ENCODE data around the gene TLE2.

Gene TLE2

DNA sequence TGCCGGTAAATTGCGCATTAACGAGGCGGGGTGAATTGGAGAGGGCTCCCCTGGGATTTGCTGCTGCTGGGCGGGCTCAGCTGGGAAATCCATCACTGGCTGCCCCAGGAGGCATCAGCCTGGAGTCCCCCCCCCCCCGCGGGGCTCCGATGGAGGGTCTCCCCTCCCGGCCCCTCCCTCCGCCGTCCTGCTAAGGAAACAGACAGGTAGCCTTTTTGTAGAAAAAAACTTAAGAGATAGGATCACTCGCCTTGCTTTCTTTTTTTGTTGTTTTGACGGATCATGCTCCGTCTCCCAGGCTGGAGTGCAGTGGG lies 44.9 kb downstream of the TLE2 start:
- H4K20me1 ChIP-seq (ENCODE audit: insufficient read depth, low read length) = no peaks in the 10 kb centered on the region
- TF ChIP-seq EZH2phosphoT487 (IDR thresholded peaks at IDR 0.05; ENCODE audit: low read depth) (no peak), CTCF (IDR thresholded peaks at IDR 0.05; ENCODE audit: low read depth, low read length) (no peak)
- H3K4me1 ChIP-seq (ENCODE audit: low read length) = no peaks in the 10 kb centered on the region
- no peaks in the 10 kb centered on the region for H3K36me3 ChIP-seq (replicated peaks; ENCODE audit: low read depth, low read length)
- H3K27me3 ChIP-seq (ENCODE audit: low read depth, low read length) = no peaks in the 10 kb centered on the region
- no peak overlapping the region for H3K4me3 ChIP-seq (ENCODE audit: low read length)
- H3K9me3 ChIP-seq (ENCODE audit: insufficient read depth, low read length) = no peaks in the 10 kb centered on the region
- H3K4me2 ChIP-seq (ENCODE audit: low read length) = no peak overlapping the region
- H3K79me2 ChIP-seq (ENCODE audit: low read length) = no peaks in the 10 kb centered on the region
- H3K27ac ChIP-seq (ENCODE audit: low read length) = no peak overlapping the region
- H3K9ac ChIP-seq (ENCODE audit: low read length) = no peak overlapping the region
- H2AFZ ChIP-seq (ENCODE audit: low read depth, low read length) = no peak overlapping the region

GRCh38 chr19:2983351-2984214 lies 45.5 kb downstream of the TLE2 start:
- no peak overlapping the region for H3K4me2 ChIP-seq (ENCODE audit: low read length)
- no peaks in the 10 kb centered on the region for H3K79me2 ChIP-seq (ENCODE audit: low read length)
- no peak for TF ChIP-seq CTCF (IDR thresholded peaks at IDR 0.05; ENCODE audit: low read depth, low read length)
- TF ChIP-seq EZH2phosphoT487 (IDR thresholded peaks at IDR 0.05; ENCODE audit: low read depth) = no peak
- H3K27ac ChIP-seq (ENCODE audit: low read length) = no peak overlapping the region
- no peaks in the 10 kb centered on the region for H3K27me3 ChIP-seq (ENCODE audit: low read depth, low read length)
- no peak overlapping the region for H2AFZ ChIP-seq (ENCODE audit: low read depth, low read length)
- H3K9ac ChIP-seq (ENCODE audit: low read length) = no peak overlapping the region
- no peaks in the 10 kb centered on the region for H3K36me3 ChIP-seq (replicated peaks; ENCODE audit: low read depth, low read length)
- H4K20me1 ChIP-seq (ENCODE audit: insufficient read depth, low read length) = no peaks in the 10 kb centered on the region
- H3K4me1 ChIP-seq (ENCODE audit: low read length) = no peaks in the 10 kb centered on the region
- no peak overlapping the region for H3K4me3 ChIP-seq (ENCODE audit: low read length)
- no peaks in the 10 kb centered on the region for H3K9me3 ChIP-seq (ENCODE audit: insufficient read depth, low read length)

GRCh38 chr19:2982983-2983350 lies 46.1 kb downstream of the TLE2 start:
- H3K27ac ChIP-seq (ENCODE audit: low read length) = no peak overlapping the region
- no peak overlapping the region for H3K4me2 ChIP-seq (ENCODE audit: low read length)
- no peak overlapping the region for H3K4me3 ChIP-seq (ENCODE audit: low read length)
- TF ChIP-seq CTCF (IDR thresholded peaks at IDR 0.05; ENCODE audit: low read depth, low read length) = no peak
- no peak for TF ChIP-seq EZH2phosphoT487 (IDR thresholded peaks at IDR 0.05; ENCODE audit: low read depth)
- H4K20me1 ChIP-seq (ENCODE audit: insufficient read depth, low read length) = no peaks in the 10 kb centered on the region
- no peaks in the 10 kb centered on the region for H3K36me3 ChIP-seq (replicated peaks; ENCODE audit: low read depth, low read length)
- H2AFZ ChIP-seq (ENCODE audit: low read depth, low read length) = no peak overlapping the region
- H3K9me3 ChIP-seq (ENCODE audit: insufficient read depth, low read length) = no peaks in the 10 kb centered on the region
- H3K9ac ChIP-seq (ENCODE audit: low read length) = no peak overlapping the region
- H3K79me2 ChIP-seq (ENCODE audit: low read length) = no peaks in the 10 kb centered on the region
- no peaks in the 10 kb centered on the region for H3K27me3 ChIP-seq (ENCODE audit: low read depth, low read length)
- H3K4me1 ChIP-seq (ENCODE audit: low read length) = 0 out of 2 replicates have a peak, but pooled peaks cover 2% of the 10 kb centered on the region

GRCh38 chr19:2982561-2982960 lies 46.5 kb downstream of the TLE2 start:
- no peak overlapping the region for H3K4me3 ChIP-seq (ENCODE audit: low read length)
- H3K4me2 ChIP-seq (ENCODE audit: low read length) = no peak overlapping the region
- no peak overlapping the region for H3K9ac ChIP-seq (ENCODE audit: low read length)
- H3K27ac ChIP-seq (ENCODE audit: low read length) = no peak overlapping the region
- no peaks in the 10 kb centered on the region for H3K9me3 ChIP-seq (ENCODE audit: insufficient read depth, low read length)
- no peaks in the 10 kb centered on the region for H3K27me3 ChIP-seq (ENCODE audit: low read depth, low read length)
- no peak overlapping the region for H2AFZ ChIP-seq (ENCODE audit: low read depth, low read length)
- no peaks in the 10 kb centered on the region for H3K79me2 ChIP-seq (ENCODE audit: low read length)
- TF ChIP-seq CTCF (IDR thresholded peaks at IDR 0.05; ENCODE audit: low read depth, low read length) = no peak
- TF ChIP-seq EZH2phosphoT487 (IDR thresholded peaks at IDR 0.05; ENCODE audit: low read depth) = no peak
- H3K36me3 ChIP-seq (replicated peaks; ENCODE audit: low read depth, low read length) = no peaks in the 10 kb centered on the region
- 0 out of 2 replicates have a peak, but pooled peaks cover 6% of the 10 kb centered on the region for H3K4me1 ChIP-seq (ENCODE audit: low read length)
- H4K20me1 ChIP-seq (ENCODE audit: insufficient read depth, low read length) = no peaks in the 10 kb centered on the region

Data from OCI-LY3 (cell line).